T-cell (primary cell): ENCODE measurements around the gene NR2F1. TPM values are rescaled to one million over a fixed set of nuclear protein-coding genes. Genes with fewer than 3 reads are reported as not detected.

ENCODE experiments used
- ATAC-seq, 4 experiments: fragments of 200-7000 bp in 3 of 4; fragments of 150-1000 bp in 1 of 4; cut with Tn5 transposase; replicated peaks in 1 of 4; 1 replicate in 3 of 4; 2 replicates in 1 of 4; pipeline ENCODE4 v1.10.0; 2021; ENCODE audit warnings: moderate library complexity in 3 of 4, mild to moderate bottlenecking in 2 of 4, moderate number of reproducible peaks in 1 of 4
- CTCF ChIA-PET, 2 donors: fragments of 300-600 bp; sonication (Branson Sonifier 250); formaldehyde crosslinking; loops; one replicate each; lab custom pipeline; 2022; ENCODE audit warnings: antibody characterized with exemption in 2 of 2; lab: Charles Lee
- POLR2A ChIA-PET, 2 donors: fragments of 300-600 bp; sonication (Branson Sonifier 250); formaldehyde crosslinking; loops; one replicate each; lab custom pipeline; 2022; ENCODE audit warnings: antibody characterized with exemption in 2 of 2; lab: Charles Lee
- DNase-seq, 35 experiments: peaks; one replicate each; pipeline versions ENCODE4 v3.0.0 to v3.0.0-alpha.2; 2013 to 2023
- H3K27ac ChIP-seq: one replicate; pipeline ENCODE4 v1.5.1; 2013; ENCODE audit warnings: low read length
- H3K27me3 ChIP-seq, 2 experiments: replicated peaks in 1 of 2; 1 replicate in 1 of 2; 2 replicates in 1 of 2; pipeline versions ENCODE4 v1.6.1 to v1.7.0; 2013; ENCODE audit warnings: low read length in 1 of 2, mixed read lengths in 1 of 2; ENCODE audit not compliant: control insufficient read depth in 2 of 2, insufficient read depth in 2 of 2; ENCODE audit errors: extremely low read depth in 1 of 2
- H3K36me3 ChIP-seq, 2 donors: 1 replicate in 1 of 2; 2 replicates in 1 of 2; pipeline versions ENCODE4 v1.6.1 to v1.7.0; 2013; ENCODE audit warnings: low read length in 1 of 2; ENCODE audit not compliant: control insufficient read depth in 2 of 2, insufficient read depth in 1 of 2; ENCODE audit errors: extremely low read depth in 1 of 2
- H3K4me1 ChIP-seq, 2 experiments: 1 replicate in 1 of 2; 2 replicates in 1 of 2; pipeline versions ENCODE4 v1.6.1 to v1.7.0; 2013; ENCODE audit warnings: low read length in 2 of 2, mixed read lengths in 1 of 2; ENCODE audit not compliant: insufficient read depth in 2 of 2, control insufficient read depth in 1 of 2; ENCODE audit errors: extremely low read depth in 1 of 2
- H3K4me3 ChIP-seq, 2 donors: 1 replicate in 1 of 2; 2 replicates in 1 of 2; pipeline versions ENCODE4 v1.5.1 to v1.7.0; 2013; ENCODE audit warnings: mild to moderate bottlenecking in 2 of 2, low read length in 1 of 2, moderate library complexity in 1 of 2; ENCODE audit not compliant: control insufficient read depth in 1 of 2; ENCODE audit errors: extremely low read depth in 1 of 2
- H3K9me3 ChIP-seq: 2 replicates; pipeline ENCODE4 v1.7.0; 2013
- H3K27ac Mint-ChIP-seq, 2 donors: one replicate each; pipeline ENCODE4 v1.8.0; 2020 to 2021; ENCODE audit warnings: mild to moderate bottlenecking in 2 of 2, mixed read lengths in 2 of 2
- H3K27me3 Mint-ChIP-seq, 2 donors: one replicate each; pipeline ENCODE4 v1.8.0; 2021 to 2022; ENCODE audit warnings: mixed read lengths in 2 of 2
- H3K36me3 Mint-ChIP-seq: one replicate; pipeline ENCODE4 v1.8.0; 2021; ENCODE audit warnings: mixed read lengths
- H3K4me1 Mint-ChIP-seq, 3 donors: one replicate each; pipeline ENCODE4 v1.8.0; 2020 to 2022; ENCODE audit warnings: mixed read lengths in 3 of 3, mild to moderate bottlenecking in 1 of 3
- H3K4me3 Mint-ChIP-seq, 3 donors: one replicate each; pipeline ENCODE4 v1.8.0; 2020 to 2022; ENCODE audit warnings: mild to moderate bottlenecking in 3 of 3, mixed read lengths in 3 of 3, moderate library complexity in 3 of 3
- H3K9me3 Mint-ChIP-seq, 3 donors: one replicate each; pipeline ENCODE4 v1.8.0; 2020 to 2022; ENCODE audit warnings: mixed read lengths in 3 of 3
- WGBS: methylation state at CpG from one replicate; pipeline ENCODE4 v1.1.5; 2013; ENCODE audit warnings: missing lambda C conversion rate; ENCODE audit not compliant: insufficient coverage; 5-methylcytosine and 5-hydroxymethylcytosine counted together
- total RNA-seq, 35 experiments: library from RNA in 6 of 35; stranded (reverse) in 6 of 35; fragments of 120-200 nt in 1 of 35; gene quantifications; one replicate each; pipeline versions ENCODE4 v1.2.1 to v1.2.4 and lab custom pipeline; 2013 to 2026

NR2F1 gene
- total RNA-seq, 5 donors from 2014 or later (not counting 1 experiment from before 2014, with no cell fraction given) = 0.25 to 0.67 (median 0.33) TPM; not detected in 2

GRCh38 chr5:93611976-93612854, 29.2 kb downstream of the NR2F1 start:
- H3K27ac ChIP-seq = no peak overlapping the region
- DNase-seq (peak in 1 of 35 experiments; percentile 47), ATAC-seq (peak in 1 of 4 experiments; percentile 31)
- Mint-ChIP-seq H3K27ac (peak overlapping the region in 1 of 2 donors; percentile 27), H3K9me3 (peaks cover 0 to 15% (median 2%) of the 10 kb centered on the region in 3 donors), H3K4me1 (peaks cover 13 to 18% (median 13%) of the 10 kb centered on the region in 3 donors), H3K36me3 (peaks cover 8% of the 10 kb centered on the region), H3K27me3 (peaks cover 68 to 70% of the 10 kb centered on the region in 2 donors), H3K4me3 (peak overlapping the region in 1 of 3 donors; percentile 12)
- ChIA-PET CTCF (interaction anchor here (0.9 to 1.1 kb wide), 2 partner anchors 10 to 11 kb away, joined by 3 to 5 read pairs; no protein-coding TSS in a partner anchor), POLR2A (interaction anchor here in 1 of 2 donors (0.8 kb wide), 1 partner anchor 33 kb away, joined by 8 read pairs; no protein-coding TSS in a partner anchor)
- no peaks in the 10 kb centered on the region for H3K36me3 ChIP-seq
- H3K4me1 ChIP-seq = peaks cover 5 to 13% of the 10 kb centered on the region in 2 experiments
- peaks cover 5% of the 10 kb centered on the region for H3K9me3 ChIP-seq
- 14% methylated on average over 22 of the region's 43 CpGs for WGBS
- peaks cover 30 to 35% of the 10 kb centered on the region in 2 experiments for H3K27me3 ChIP-seq
- no peak overlapping the region for H3K4me3 ChIP-seq

- H3K4me3 Mint-ChIP-seq = no peak overlapping the region
- ChIA-PET CTCF (interaction anchor here (0.9 to 1.1 kb wide), 2 partner anchors 9 to 11 kb away, joined by 3 to 5 read pairs; no protein-coding TSS in a partner anchor), POLR2A (interaction anchor here in 1 of 2 donors (0.8 kb wide), 1 partner anchor 33 kb away, joined by 8 read pairs; no protein-coding TSS in a partner anchor)
- H3K4me3 ChIP-seq = no peak overlapping the region
- no peak for DNase-seq
- no peak for ATAC-seq
- H3K9me3 ChIP-seq = peaks cover 5% of the 10 kb centered on the region
- peaks cover 8% of the 10 kb centered on the region for H3K36me3 Mint-ChIP-seq
- H3K36me3 ChIP-seq = no peaks in the 10 kb centered on the region
- no peak overlapping the region for H3K27ac ChIP-seq
- peaks cover 0 to 15% (median 2%) of the 10 kb centered on the region in 3 donors for H3K9me3 Mint-ChIP-seq
- peaks cover 7 to 13% (median 11%) of the 10 kb centered on the region in 3 donors for H3K4me1 Mint-ChIP-seq
- peaks cover 5 to 8% of the 10 kb centered on the region in 2 experiments for H3K4me1 ChIP-seq
- H3K27ac Mint-ChIP-seq = no peak overlapping the region
- peaks cover 23 to 35% of the 10 kb centered on the region in 2 experiments for H3K27me3 ChIP-seq
- H3K27me3 Mint-ChIP-seq = peaks cover 62 to 64% of the 10 kb centered on the region in 2 donors
These were observed 29.8 kb downstream of the NR2F1 start for GRCh38 chr5:93612855-93613243.

GRCh38 chr5:93616538-93617174, 33.6 kb downstream of the NR2F1 start:
- H3K4me3 ChIP-seq = no peak overlapping the region
- peaks cover 5 to 17% of the 10 kb centered on the region in 2 experiments for H3K4me1 ChIP-seq
- no CpG with 5 or more reads among the region's 9 CpGs for WGBS
- no peaks in the 10 kb centered on the region for H3K36me3 ChIP-seq
- ChIA-PET CTCF (no interaction called here), POLR2A (no interaction called here)
- H3K9me3 ChIP-seq = no peaks in the 10 kb centered on the region
- peaks cover 0 to 5% (median 0%) of the 10 kb centered on the region in 3 donors for H3K9me3 Mint-ChIP-seq
- peaks cover 14 to 25% (median 20%) of the 10 kb centered on the region in 3 donors for H3K4me1 Mint-ChIP-seq
- no peak overlapping the region for H3K27ac ChIP-seq
- H3K4me3 Mint-ChIP-seq = no peak overlapping the region
- peaks cover 6% of the 10 kb centered on the region for H3K36me3 Mint-ChIP-seq
- peaks cover 11 to 18% of the 10 kb centered on the region in 2 experiments for H3K27me3 ChIP-seq
- no peak overlapping the region for H3K27ac Mint-ChIP-seq
- ATAC-seq (no peak), DNase-seq (no peak)
- H3K27me3 Mint-ChIP-seq = peaks cover 31% of the 10 kb centered on the region in 2 donors

- H3K4me3 ChIP-seq = peak overlapping the region; percentile 66 to 83
- Mint-ChIP-seq H3K4me3 (peak overlapping the region; percentile 82 to 92 (median 83)), H3K4me1 (peaks cover 22 to 32% (median 25%) of the 10 kb centered on the region in 3 donors), H3K9me3 (no peaks in the 10 kb centered on the region), H3K36me3 (peaks cover 6% of the 10 kb centered on the region), H3K27ac (peak overlapping the region; percentile 9 to 25), H3K27me3 (peaks cover 4% of the 10 kb centered on the region in 2 donors)
- peak overlapping the region; percentile 54 for H3K27ac ChIP-seq
- POLR2A ChIA-PET = interaction anchor here in 1 of 2 donors (0.9 kb wide), 1 partner anchor 9 kb away, joined by 3 read pairs; no protein-coding TSS in a partner anchor
- peak; percentile 59 to 83 (median 78) for ATAC-seq
- DNase-seq = peak in 33 of 35 experiments; percentile 29 to 71 (median 52)
- no peaks in the 10 kb centered on the region for H3K9me3 ChIP-seq
- H3K36me3 ChIP-seq = no peaks in the 10 kb centered on the region
- peaks cover 9 to 10% of the 10 kb centered on the region in 2 experiments for H3K27me3 ChIP-seq
- H3K4me1 ChIP-seq = peaks cover 2 to 16% of the 10 kb centered on the region in 2 experiments
- CTCF ChIA-PET = interaction anchor here (0.7 to 2.3 kb wide), 5 partner anchors 13 to 280 kb away, joined by 3 to 6 read pairs (median 3); no protein-coding TSS in a partner anchor
- under 1% methylated on average over 57 of the region's 75 CpGs for WGBS
These were observed 37.7 kb downstream of the NR2F1 start for GRCh38 chr5:93620487-93621326.

- Mint-ChIP-seq H3K36me3 (peaks cover 6% of the 10 kb centered on the region), H3K9me3 (no peaks in the 10 kb centered on the region), H3K4me3 (peak overlapping the region; percentile 58 to 92 (median 63)), H3K27me3 (peaks cover 4% of the 10 kb centered on the region in 2 donors), H3K27ac (no peak overlapping the region), H3K4me1 (peaks cover 22 to 32% (median 25%) of the 10 kb centered on the region in 3 donors)
- ChIA-PET POLR2A (interaction anchor here in 1 of 2 donors (0.9 kb wide), 1 partner anchor 8 kb away, joined by 3 read pairs; no protein-coding TSS in a partner anchor), CTCF (interaction anchor here in 1 of 2 donors (0.7 to 2.3 kb wide), 6 partner anchors 8 to 180 kb away, joined by 3 to 6 read pairs (median 4); no protein-coding TSS in a partner anchor)
- DNase-seq (peak in 1 of 35 experiments; percentile 29), ATAC-seq (peak in 1 of 4 experiments; percentile 22)
- Histone ChIP-seq H3K9me3 (no peaks in the 10 kb centered on the region), H3K4me3 (peak overlapping the region; percentile 66 to 83), H3K27me3 (peaks cover 9 to 10% of the 10 kb centered on the region in 2 experiments), H3K36me3 (no peaks in the 10 kb centered on the region), H3K4me1 (peaks cover 2 to 16% of the 10 kb centered on the region in 2 experiments), H3K27ac (peak overlapping the region; percentile 60)
- 28% methylated on average over 16 of the region's 41 CpGs for WGBS
These were observed 38.3 kb downstream of the NR2F1 start for GRCh38 chr5:93621327-93621798.
